ENCODE data around the gene CILP.

Gene CILP

DNA sequence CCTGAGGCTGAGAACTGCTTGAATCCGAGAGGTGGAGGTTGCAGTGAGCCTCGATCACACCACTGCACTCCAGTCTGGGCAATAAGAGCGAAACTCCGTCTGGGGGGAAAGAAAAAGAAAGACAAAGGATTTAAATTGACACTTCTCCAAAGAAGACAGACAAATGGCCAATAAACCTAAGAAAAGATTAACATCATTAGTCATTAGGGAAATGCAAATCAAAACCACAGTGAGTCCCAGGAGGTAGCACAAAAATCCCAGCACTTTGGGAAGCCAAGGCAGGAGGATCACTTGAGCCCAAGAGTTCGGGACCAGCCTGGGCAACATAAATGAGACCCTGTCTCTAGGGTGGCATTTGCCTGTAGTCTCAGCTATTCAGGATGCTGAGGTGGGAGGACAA, 38.7 kb downstream of the CILP start:
- no peak overlapping the region for H3K4me3 ChIP-seq (IDR thresholded peaks at IDR 0.05; ENCODE audit: insufficient read depth, low read depth, low read length)
- H3K79me2 ChIP-seq (ENCODE audit: insufficient read depth, low read depth): peaks cover 3% of the 10 kb centered on the region; the same call in 1 of the 2 replicates
- H4K20me1 ChIP-seq (ENCODE audit: insufficient read depth): no peaks in the 10 kb centered on the region
- no peak overlapping the region for H3K4me2 ChIP-seq
- no peak overlapping the region for H2AFZ ChIP-seq (ENCODE audit: low read depth)
- H3K27me3 ChIP-seq (ENCODE audit: insufficient read depth, low read depth): no peaks in the 10 kb centered on the region
- TF ChIP-seq, protein P1, sequence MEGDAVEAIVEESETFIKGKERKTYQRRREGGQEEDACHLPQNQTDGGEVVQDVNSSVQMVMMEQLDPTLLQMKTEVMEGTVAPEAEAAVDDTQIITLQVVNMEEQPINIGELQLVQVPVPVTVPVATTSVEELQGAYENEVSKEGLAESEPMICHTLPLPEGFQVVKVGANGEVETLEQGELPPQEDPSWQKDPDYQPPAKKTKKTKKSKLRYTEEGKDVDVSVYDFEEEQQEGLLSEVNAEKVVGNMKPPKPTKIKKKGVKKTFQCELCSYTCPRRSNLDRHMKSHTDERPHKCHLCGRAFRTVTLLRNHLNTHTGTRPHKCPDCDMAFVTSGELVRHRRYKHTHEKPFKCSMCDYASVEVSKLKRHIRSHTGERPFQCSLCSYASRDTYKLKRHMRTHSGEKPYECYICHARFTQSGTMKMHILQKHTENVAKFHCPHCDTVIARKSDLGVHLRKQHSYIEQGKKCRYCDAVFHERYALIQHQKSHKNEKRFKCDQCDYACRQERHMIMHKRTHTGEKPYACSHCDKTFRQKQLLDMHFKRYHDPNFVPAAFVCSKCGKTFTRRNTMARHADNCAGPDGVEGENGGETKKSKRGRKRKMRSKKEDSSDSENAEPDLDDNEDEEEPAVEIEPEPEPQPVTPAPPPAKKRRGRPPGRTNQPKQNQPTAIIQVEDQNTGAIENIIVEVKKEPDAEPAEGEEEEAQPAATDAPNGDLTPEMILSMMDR (conservative IDR thresholded peaks at IDR 0.05; ENCODE audit: low read depth, low read length): no peak
- no peak overlapping the region for H3K27ac ChIP-seq
- no peaks in the 10 kb centered on the region; the same call in 1 of the 2 replicates for H3K36me3 ChIP-seq (ENCODE audit: insufficient read depth)
- no peaks in the 10 kb centered on the region for H3K4me1 ChIP-seq (ENCODE audit: low read depth, poor library complexity, severe bottlenecking)
- no peak overlapping the region for H3K9ac ChIP-seq

GRCh38 chr15:65171428-65171827, 39.8 kb downstream of the CILP start:
- Histone ChIP-seq H4K20me1 (ENCODE audit: insufficient read depth) (no peaks in the 10 kb centered on the region), H3K27me3 (ENCODE audit: insufficient read depth, low read depth) (no peaks in the 10 kb centered on the region), H3K4me2 (no peak overlapping the region), H3K4me1 (ENCODE audit: low read depth, poor library complexity, severe bottlenecking) (no peaks in the 10 kb centered on the region), H3K27ac (no peak overlapping the region), H2AFZ (ENCODE audit: low read depth) (no peak overlapping the region), H3K79me2 (ENCODE audit: insufficient read depth, low read depth) (no peaks in the 10 kb centered on the region), H3K9ac (no peak overlapping the region), H3K4me3 (IDR thresholded peaks at IDR 0.05; ENCODE audit: insufficient read depth, low read depth, low read length) (no peak overlapping the region), H3K36me3 (ENCODE audit: insufficient read depth) (no peaks in the 10 kb centered on the region; the same call in 1 of the 2 replicates)
- TF ChIP-seq, protein P1 (conservative IDR thresholded peaks at IDR 0.05; ENCODE audit: low read depth, low read length): no peak

DNA sequence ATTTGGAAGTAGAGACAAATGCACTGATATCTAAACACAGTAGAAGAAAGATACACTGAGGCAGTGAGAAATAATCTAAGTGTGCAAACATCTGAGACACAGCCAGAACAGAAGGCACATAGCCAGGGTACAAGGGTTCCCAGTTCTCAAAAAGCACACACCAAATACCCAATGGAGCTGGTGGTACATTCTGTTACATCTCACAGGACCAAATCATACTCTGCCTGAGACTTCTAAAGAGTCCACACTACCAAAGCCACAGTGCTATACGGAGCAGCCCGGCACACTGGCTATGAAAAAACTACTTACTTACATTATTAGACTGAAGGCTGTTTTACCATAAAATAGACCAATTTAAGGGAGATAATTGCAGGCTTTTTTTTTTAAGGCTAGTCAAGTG, 45.4 kb downstream of the CILP start:
- H4K20me1 ChIP-seq (ENCODE audit: insufficient read depth): no peaks in the 10 kb centered on the region
- no peaks in the 10 kb centered on the region for H3K79me2 ChIP-seq (ENCODE audit: insufficient read depth, low read depth)
- TF ChIP-seq, protein P1 (conservative IDR thresholded peaks at IDR 0.05; ENCODE audit: low read depth, low read length): no peak
- no peaks in the 10 kb centered on the region for H3K27me3 ChIP-seq (ENCODE audit: insufficient read depth, low read depth)
- no peak overlapping the region for H2AFZ ChIP-seq (ENCODE audit: low read depth)
- H3K4me3 ChIP-seq (IDR thresholded peaks at IDR 0.05; ENCODE audit: insufficient read depth, low read depth, low read length): no peak overlapping the region
- H3K9ac ChIP-seq: no peak overlapping the region
- no peak overlapping the region for H3K4me2 ChIP-seq
- H3K4me1 ChIP-seq (ENCODE audit: low read depth, poor library complexity, severe bottlenecking): no peaks in the 10 kb centered on the region
- H3K27ac ChIP-seq: no peak overlapping the region
- H3K36me3 ChIP-seq (ENCODE audit: insufficient read depth): no peaks in the 10 kb centered on the region; the same call in 1 of the 2 replicates

DNA sequence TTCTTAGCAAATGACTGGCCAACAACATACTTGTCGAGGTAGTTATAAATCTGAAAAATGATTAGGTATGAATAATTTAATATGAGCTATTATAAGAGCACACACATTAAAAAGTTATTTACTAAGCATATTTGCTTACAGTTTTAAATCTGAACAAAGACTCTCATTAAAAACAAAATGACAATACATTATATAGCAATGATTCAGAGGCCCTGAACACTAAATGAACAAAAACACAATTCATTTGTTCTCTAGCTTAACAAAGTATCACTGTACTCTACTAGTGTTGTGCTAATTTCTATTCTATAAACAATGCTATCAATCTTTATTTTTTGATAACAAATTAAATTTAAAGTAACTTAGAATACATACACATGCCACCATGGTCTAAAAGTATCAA, 47.1 kb downstream of the CILP start:
- H3K27me3 ChIP-seq (ENCODE audit: insufficient read depth, low read depth): no peaks in the 10 kb centered on the region
- H3K36me3 ChIP-seq (ENCODE audit: insufficient read depth): no peaks in the 10 kb centered on the region; the same call in 1 of the 2 replicates
- TF ChIP-seq, protein P1 (conservative IDR thresholded peaks at IDR 0.05; ENCODE audit: low read depth, low read length): no peak
- no peak overlapping the region for H3K9ac ChIP-seq
- no peak overlapping the region for H3K27ac ChIP-seq
- H3K4me2 ChIP-seq: no peak overlapping the region
- no peak overlapping the region for H2AFZ ChIP-seq (ENCODE audit: low read depth)
- no peaks in the 10 kb centered on the region for H3K79me2 ChIP-seq (ENCODE audit: insufficient read depth, low read depth)
- H3K4me1 ChIP-seq (ENCODE audit: low read depth, poor library complexity, severe bottlenecking): no peaks in the 10 kb centered on the region
- no peaks in the 10 kb centered on the region for H4K20me1 ChIP-seq (ENCODE audit: insufficient read depth)
- no peak overlapping the region for H3K4me3 ChIP-seq (IDR thresholded peaks at IDR 0.05; ENCODE audit: insufficient read depth, low read depth, low read length)

All from KMS-11 (cell line).